Bronchial epithelial cell (primary cell): Measurements from ENCODE around the gene RGS6. TPM values are rescaled to one million over a fixed set of nuclear protein-coding genes. Genes with fewer than 3 reads are reported as not detected.
A peak's percentile ranks its signal among the peaks of the same experiment; 100 is the strongest.

Source experiments
- DNase-seq: peaks from one replicate; pipeline ENCODE4 v3.0.0-alpha.2; 2010; ENCODE audit warnings: low read depth
- FAIRE-seq: peaks from 2 replicates; lab custom pipeline; 2011; peaks lifted over from hg19 to GRCh38; lab: Jason Lieb, UNC
- H3K27me3 ChIP-seq: 2 replicates; pipeline ENCODE4 v1.5.1; 2011; ENCODE audit warnings: low read length; ENCODE audit not compliant: control insufficient read depth, insufficient read depth
- H3K36me3 ChIP-seq: 2 replicates; pipeline ENCODE4 v1.5.1; 2011; ENCODE audit warnings: low read length; ENCODE audit not compliant: control insufficient read depth, insufficient read depth
- H3K4me3 ChIP-seq: 2 replicates; pipeline ENCODE4 v1.5.1; 2011; ENCODE audit warnings: mild to moderate bottlenecking, low read depth, low read length, control low read depth
- total RNA-seq: library from RNA; depleted of rRNA; stranded (reverse); fragments of >200 nt; gene quantifications from 2 replicates; pipeline ENCODE4 v1.2.1, GENCODE V29; 2014
- TF ChIP-seq, protein P1 (sequence below): IDR thresholded peaks from 2 replicates; pipeline ENCODE4 v1.5.1; 2011; ENCODE audit warnings: mild to moderate bottlenecking, moderate library complexity, low read length, control low read depth, inconsistent platforms; ENCODE audit not compliant: insufficient read depth, severe bottlenecking

The RGS6 gene
- total RNA-seq, 1 donor from 2014 or later, result not detected

DNA sequence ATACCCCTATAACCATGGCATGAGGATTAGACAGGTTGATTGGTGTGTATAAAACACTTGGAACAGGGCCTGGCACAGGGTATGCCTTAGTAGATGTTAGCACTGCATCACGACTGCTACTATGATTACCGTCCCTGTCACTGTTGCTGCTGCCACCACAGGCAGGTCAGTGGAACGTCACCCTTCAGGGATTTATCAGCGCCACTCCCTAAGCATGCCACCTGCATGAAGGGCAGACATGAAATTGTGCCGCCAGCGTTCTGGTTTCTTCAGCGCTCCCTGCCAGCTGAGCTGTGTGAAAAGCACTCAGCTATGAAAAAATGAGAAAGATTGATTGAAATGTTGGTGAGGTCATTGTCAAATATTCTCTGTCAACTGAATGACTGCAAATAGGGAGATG is 484.7 kb downstream of the RGS6 start:
- H3K36me3 ChIP-seq, result no peaks in the 10 kb centered on the region
- DNase-seq, result no peak
- TF ChIP-seq, protein P1, sequence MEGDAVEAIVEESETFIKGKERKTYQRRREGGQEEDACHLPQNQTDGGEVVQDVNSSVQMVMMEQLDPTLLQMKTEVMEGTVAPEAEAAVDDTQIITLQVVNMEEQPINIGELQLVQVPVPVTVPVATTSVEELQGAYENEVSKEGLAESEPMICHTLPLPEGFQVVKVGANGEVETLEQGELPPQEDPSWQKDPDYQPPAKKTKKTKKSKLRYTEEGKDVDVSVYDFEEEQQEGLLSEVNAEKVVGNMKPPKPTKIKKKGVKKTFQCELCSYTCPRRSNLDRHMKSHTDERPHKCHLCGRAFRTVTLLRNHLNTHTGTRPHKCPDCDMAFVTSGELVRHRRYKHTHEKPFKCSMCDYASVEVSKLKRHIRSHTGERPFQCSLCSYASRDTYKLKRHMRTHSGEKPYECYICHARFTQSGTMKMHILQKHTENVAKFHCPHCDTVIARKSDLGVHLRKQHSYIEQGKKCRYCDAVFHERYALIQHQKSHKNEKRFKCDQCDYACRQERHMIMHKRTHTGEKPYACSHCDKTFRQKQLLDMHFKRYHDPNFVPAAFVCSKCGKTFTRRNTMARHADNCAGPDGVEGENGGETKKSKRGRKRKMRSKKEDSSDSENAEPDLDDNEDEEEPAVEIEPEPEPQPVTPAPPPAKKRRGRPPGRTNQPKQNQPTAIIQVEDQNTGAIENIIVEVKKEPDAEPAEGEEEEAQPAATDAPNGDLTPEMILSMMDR, result no peak
- FAIRE-seq, result no peak
- H3K27me3 ChIP-seq, result no peaks in the 10 kb centered on the region
- H3K4me3 ChIP-seq, result no peak overlapping the region

DNA sequence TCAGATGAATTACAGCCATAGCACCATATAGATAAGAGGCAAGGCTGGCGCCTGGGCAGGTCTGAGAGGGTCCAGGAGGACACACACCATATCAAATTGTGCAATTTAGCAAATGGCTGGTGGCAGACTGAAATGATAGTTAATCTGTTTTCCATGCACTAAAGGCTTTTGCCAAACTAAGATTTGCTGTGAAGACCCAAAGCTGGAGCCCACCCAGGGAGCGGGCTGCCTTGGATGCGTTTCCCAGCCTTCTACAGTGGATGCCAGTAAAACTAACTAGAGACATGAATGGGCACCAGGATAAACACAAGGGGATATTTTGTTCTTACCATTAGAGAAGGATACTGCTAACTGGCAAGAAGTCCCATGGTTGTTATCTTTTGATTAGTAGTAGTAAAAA is 486.6 kb downstream of the RGS6 start:
- TF ChIP-seq, protein P1, result no peak
- Histone ChIP-seq H3K36me3 (no peaks in the 10 kb centered on the region), H3K4me3 (no peak overlapping the region), H3K27me3 (no peaks in the 10 kb centered on the region)
- DNase-seq (no peak), FAIRE-seq (no peak)

DNA sequence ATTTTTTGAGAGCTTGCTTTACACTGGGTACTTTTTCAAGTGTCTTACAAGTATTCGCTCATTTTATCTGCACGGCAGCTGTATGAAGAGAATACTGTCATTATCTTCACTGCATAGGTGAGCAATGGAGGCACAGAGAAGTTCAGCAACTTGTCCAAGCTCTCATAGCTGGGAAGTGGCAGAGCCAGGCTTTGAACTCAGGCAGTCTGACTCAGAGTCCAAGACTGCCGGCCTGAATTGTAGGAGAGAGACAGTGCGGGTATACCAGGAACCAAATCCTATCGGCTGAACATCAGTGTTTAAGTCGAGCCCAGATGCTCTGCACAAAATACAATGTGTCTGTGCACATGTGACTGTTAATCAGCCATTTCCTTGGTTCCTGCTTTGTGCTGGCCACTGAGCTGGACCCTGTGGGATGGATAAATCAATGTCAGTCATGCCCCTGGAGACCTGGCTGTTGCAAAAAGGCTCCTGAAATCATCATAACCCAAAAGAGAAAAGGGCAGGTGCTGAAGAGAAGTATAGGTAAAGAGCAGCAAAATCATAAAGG is 487.1 kb downstream of the RGS6 start:
- Histone ChIP-seq H3K36me3 (no peaks in the 10 kb centered on the region), H3K4me3 (no peak overlapping the region), H3K27me3 (no peaks in the 10 kb centered on the region)
- DNase-seq (no peak), FAIRE-seq (no peak)
- TF ChIP-seq, protein P1, result no peak

DNA sequence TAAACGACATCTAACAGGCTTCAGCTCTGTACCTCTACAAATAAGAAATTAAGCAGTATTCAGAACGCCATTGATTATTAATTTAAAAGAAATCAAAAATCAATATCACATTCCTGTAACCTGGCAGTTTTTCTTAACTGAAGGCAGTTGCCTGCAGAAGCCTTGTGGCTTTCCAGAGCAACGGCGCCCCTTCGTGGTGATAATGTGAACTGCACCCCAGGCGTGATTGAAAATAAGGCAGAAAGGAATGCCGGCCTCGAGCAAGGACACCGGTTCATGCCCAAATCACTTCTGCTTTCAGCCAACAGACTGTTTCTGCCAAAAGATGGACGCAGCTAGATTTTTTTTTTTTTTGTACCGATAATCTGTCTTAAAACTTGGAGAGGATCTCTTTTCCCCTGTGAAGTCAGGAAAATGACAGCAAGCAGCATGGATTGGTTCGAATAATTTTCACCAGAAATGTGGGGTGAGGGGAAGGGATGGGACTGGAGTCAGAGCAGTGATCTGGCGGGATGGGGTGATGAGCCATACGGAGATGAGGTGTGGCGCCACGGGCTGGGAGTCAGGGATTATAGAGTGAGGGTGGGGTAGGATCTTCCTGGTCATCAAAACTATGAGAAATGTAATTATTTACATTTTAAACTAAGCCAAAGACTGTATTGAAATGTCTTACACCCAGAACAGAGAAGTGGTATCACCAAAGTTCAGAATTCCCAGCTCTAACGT is 488.7 kb downstream of the RGS6 start:
- H3K4me3 ChIP-seq, result no peak overlapping the region
- no peak for FAIRE-seq
- peak; percentile 23 for DNase-seq
- H3K27me3 ChIP-seq, result no peaks in the 10 kb centered on the region
- TF ChIP-seq, protein P1, result peak; percentile 68
- no peaks in the 10 kb centered on the region for H3K36me3 ChIP-seq

DNA sequence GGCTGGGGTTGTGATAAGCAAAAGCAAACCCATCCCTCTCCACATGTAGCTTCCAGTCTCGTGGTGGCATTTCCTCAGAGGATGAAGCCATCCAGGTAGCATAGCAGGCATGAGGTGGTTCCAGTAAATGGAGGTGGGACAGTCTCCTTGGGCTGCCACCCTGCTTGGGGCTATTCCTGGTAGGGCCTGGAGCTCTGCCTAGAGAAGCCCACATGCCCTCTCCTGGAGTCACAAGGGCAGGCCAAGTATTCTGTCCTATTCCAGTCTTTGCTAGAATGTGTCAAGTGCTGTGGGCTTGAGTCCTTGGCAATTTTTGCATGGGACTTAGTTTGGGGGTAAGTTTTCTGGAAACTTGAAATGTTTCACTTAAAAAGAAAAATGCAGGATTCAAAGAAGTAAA is 491.7 kb downstream of the RGS6 start:
- H3K27me3 ChIP-seq, result no peaks in the 10 kb centered on the region
- H3K4me3 ChIP-seq, result no peak overlapping the region
- DNase-seq (no peak), FAIRE-seq (no peak)
- TF ChIP-seq, protein P1, result no peak
- no peaks in the 10 kb centered on the region for H3K36me3 ChIP-seq
